ENCODE measurements around the gene TEDDM1.
"Not testable (repeated sequence)": the region's sequence is repeated elsewhere in the genome, so short reads cannot be mapped to it uniquely, and the experiment has no call there.

Gene TEDDM1

GRCh38 chr1:182405578-182405977, 5.1 kb upstream of the TEDDM1 start:
- no peak for DNase-seq

- no peak for DNase-seq
Observed at GRCh38 chr1:182404781-182405180, 4.3 kb upstream of the TEDDM1 start.

GRCh38 chr1:182397653-182398393, 2.6 kb downstream of the TEDDM1 start:
- DNase-seq = no peak

- no peak for DNase-seq
Observed at GRCh38 chr1:182395906-182396305, 4.6 kb downstream of the TEDDM1 start.

- no peak for DNase-seq
Observed at GRCh38 chr1:182394055-182394775, 6.3 kb downstream of the TEDDM1 start.

- peak; percentile 21 for DNase-seq
Observed at GRCh38 chr1:182392050-182393028, 8.1 kb downstream of the TEDDM1 start.

- DNase-seq = peak; percentile 79
Observed at GRCh38 chr1:182391362-182392049, 9.0 kb downstream of the TEDDM1 start, which contains the start of gene GLUL. GLUL (minus strand) TSS chr1:182391790; CDS start chr1:182388737, 3,053 bp downstream.

GRCh38 chr1:182391028-182391361, 9.5 kb downstream of the TEDDM1 start:
- DNase-seq = no peak

GRCh38 chr1:182389619-182390047, 10.8 kb downstream of the TEDDM1 start:
- no peak for DNase-seq

- no peak for DNase-seq
Observed at GRCh38 chr1:182388392-182389134, 11.9 kb downstream of the TEDDM1 start.

GRCh38 chr1:182387566-182387965, 12.9 kb downstream of the TEDDM1 start:
- no peak for DNase-seq

- DNase-seq = no peak
Observed at GRCh38 chr1:182386980-182387379, 13.5 kb downstream of the TEDDM1 start.

- no peak for DNase-seq
Observed at GRCh38 chr1:182385885-182386853, 14.3 kb downstream of the TEDDM1 start.

GRCh38 chr1:182384387-182384960, 16.0 kb downstream of the TEDDM1 start:
- DNase-seq = no peak

- no peak for DNase-seq
Observed at GRCh38 chr1:182383934-182384333, 16.5 kb downstream of the TEDDM1 start.

GRCh38 chr1:182383037-182383661, 17.3 kb downstream of the TEDDM1 start:
- DNase-seq = no peak

GRCh38 chr1:182381962-182382819, 18.3 kb downstream of the TEDDM1 start:
- no peak for DNase-seq

GRCh38 chr1:182380199-182380598, 20.3 kb downstream of the TEDDM1 start:
- DNase-seq = no peak

- DNase-seq = not testable (repeated sequence)
Observed at GRCh38 chr1:182379781-182380180, 20.7 kb downstream of the TEDDM1 start.
